D341Med (cell line): ENCODE measurements around the gene WDR1.
"Not testable (repeated sequence)": the region's sequence is repeated elsewhere in the genome, so short reads cannot be mapped to it uniquely, and the experiment has no call there.

Source experiments
- DNase-seq: peaks from one replicate; pipeline ENCODE4 v3.0.0; 2012; ENCODE audit warnings: low spot score

The WDR1 gene

DNA sequence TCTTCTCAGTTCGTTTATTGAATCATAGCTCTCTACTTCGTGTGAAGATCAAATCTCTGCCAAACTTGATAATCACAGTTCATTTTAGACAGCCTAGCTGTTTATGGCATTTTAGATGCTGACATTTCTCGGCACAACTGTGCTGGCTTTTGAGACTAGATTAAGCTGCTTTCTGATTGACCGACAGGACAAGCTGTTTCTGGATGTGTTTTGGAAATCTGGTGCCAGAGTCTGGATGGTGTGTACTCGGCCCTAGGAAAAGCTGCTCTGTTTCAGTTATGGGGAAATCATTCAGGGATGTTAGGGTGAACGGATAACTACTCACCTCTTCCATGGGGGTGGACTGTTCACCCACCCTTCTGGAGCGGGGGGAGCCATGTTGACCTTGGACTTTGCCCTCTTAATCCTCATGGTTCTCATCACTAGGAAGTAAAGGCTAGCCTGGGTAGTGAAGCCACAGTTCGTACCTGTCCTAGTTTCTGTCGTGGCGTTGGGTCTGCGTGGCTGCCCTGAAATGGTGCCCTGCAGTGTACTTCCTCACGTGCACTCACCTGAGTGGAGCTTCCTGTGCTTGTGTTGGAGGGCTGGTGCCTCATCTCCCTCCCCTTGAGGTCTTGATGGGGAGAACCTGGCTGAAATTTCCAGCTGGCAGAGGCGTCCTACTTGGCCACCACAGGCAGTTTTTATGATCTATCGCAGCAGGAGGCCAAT is 13.7 kb upstream of the WDR1 start:
- no peak for DNase-seq

DNA sequence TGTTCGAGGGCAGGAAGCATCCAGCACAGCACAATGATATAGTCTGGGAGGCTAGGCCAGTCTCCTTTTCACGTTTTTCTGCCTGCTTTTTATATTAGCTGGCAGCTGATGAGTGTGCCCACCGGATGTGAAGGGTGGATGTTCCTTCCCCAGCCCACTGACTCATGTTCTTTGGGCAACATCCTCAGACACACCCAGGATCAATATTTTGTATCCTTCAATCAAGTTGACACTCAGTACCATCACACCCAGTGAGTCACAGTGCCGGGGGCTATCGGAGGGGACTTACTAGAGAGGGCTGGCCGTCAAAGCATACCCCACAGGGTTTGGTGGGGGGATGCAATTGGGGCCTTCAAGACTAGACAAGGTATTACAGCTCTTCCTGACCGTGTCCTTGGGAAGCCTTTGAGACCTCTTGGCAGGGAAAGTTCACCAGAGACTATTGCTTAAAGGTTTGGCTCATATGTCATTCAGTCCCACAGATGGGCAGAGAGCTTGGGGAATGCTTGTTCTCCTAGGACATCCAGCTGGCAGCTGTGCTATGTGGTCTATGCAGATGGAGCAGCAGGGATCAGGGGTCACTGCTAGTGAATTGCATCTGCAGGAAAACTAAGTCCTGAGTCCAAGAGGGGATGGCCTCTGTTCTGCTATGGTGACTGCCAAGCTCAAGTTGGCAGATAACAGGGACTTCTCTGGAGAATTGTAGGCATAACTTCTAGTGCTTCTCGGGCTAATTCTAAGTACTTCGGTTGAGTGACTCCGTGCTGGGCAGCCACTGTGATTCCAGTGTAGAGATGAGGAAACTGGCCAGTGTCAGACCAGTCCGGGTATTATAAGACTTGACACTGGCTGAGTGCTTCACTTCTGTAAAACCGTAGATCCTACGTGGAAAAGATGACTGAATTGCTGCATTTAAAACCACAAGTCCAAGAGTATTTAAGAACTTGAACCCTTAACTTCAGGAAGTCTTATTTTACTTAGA is 12.9 kb upstream of the WDR1 start:
- DNase-seq, result no peak

DNA sequence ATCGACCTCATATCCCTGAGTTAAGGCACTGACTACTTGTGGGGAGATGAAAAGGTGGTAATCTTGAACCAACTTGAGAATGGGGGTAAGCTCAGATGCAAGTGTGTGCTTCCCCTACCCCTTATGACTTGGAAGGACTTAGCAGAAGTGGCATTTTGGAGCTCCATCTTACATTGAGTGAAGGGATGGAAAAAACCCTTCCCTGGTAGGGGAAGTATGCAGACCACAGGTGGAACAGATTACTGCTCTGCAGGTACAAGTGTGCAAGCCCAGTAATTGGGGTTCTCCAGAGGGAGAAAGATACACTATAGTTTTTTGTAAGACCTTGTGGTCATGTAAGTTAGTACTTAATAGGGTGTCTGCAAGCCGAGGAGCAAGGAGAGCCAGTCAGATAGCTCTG is 12.2 kb upstream of the WDR1 start:
- DNase-seq, result no peak

DNA sequence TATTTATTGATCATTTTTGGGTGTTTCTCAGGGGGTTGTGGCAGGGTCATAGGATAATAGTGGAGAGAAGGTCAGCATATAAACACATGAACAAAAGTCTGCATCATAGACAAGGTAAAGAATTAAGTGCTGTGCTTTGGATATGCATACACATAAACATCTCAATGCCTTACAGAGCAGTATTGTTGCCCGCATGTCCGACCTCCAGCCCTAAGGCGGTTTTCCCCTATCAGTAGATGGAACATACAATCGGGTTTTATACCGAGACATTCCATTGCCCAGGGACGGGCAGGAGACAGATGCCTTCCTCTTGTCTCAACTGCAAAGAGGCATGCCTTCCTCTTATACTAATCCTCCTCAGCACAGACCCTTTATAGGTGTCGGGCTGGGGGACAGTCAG is 10.9 kb upstream of the WDR1 start:
- not testable (repeated sequence) for DNase-seq

DNA sequence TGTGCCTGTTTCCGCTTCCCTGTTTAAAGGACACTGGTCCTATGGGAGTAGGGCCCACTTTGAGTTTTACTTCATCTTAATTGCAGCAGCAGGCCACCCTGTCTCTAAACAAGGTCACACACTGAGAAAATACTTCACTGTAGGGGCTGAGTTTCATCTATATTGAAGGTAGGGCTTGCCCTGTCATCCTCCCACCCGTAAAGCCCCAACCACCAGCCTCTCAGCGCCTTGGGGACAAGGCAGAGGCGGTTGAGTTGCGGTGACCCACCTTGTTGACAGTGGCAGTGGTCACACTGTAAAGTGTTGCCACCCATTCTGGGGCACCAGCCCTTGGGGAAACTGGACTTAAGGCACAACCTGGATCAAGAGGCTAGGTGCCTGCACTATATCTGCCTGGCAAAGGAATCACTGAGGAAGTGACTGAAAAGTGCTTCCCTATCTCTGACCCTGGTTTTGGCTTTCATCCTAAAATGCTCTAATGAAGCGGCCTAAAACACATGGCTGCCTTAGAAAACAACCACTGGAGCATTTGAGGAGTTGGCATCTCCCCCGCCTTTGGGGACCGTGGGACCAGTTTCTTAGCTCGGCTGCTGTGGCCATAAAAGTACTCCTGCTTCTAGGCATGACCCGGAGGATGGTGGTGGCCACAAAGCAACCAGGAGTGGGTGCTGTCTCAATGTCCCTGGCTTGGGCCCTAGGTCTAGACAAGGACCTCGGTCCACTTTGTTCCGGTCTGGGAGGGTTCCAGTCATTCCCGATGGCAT is 7.8 kb upstream of the WDR1 start:
- DNase-seq, result no peak

DNA sequence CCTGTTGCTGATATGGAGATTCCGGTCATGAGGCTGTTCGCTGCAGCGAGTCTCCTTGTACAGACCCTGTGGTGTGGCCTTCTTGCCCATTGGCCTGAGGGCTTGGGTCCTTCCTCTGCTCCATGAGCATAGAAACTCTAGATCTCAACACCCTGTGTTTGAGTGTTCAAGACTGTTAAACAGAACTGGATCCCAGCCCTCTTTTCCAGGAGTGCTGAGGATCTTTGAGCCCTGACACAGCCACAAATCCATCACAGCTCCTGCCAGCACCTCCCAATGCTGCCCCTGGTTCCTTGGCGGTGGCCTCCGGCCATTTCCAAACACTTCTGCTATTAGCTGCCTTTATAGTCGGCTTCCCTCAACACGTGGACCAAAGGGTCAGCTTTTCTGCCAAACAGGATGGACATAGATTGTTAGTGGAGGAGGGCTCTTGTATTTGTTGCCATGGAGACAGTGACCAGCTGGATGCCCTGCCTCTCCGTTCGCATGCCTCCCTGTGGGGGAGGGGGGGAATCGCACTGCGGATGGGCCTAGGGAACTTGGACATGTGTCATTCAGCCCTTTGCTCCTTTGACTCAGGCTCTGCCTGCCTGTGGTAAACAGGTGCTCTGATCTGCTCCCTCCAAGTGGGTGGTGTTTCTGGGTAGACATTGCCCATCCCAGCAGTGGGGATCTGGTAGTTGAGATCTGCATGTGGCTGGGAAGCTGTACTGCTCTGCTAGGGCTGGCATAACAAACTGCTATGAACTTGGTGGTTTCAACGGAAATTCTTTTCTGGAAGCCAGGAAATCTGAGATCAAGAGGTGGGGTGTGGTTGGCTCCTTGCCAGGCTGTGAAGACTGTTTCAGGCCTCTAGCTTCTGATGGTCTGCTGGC is 6.9 kb upstream of the WDR1 start:
- no peak for DNase-seq

DNA sequence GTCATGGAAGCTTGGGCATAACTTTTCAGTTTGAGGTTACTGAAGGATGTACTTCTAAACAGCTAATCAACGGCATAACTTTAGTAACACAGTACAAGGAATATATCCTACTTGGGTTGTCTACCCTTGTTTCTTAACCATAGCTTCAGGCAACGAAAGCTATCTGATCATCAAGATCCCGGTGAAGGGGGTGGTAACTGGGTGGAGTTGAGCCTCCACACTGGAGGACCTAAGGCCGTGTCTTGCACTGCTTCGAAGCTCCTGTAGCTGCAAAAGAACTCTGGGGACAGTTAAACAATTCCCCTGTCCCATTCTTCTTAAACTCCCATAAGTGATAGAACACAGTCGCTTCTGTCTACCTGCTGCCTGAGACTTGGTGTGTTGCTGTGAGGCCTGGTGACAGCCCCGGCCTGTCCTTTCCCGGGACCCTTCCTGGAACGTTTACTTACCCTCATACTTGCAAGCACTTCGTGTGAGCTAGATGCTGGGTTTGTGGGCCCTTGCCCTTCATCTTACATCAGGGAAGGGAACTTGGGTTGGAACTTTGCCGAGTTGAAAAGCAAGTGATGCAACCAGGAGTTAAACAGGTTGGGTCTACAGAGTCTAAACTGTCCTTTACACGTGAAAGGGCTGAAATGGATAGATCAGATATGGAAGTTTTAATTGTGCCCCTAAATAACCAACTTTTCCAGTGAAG is 5.8 kb upstream of the WDR1 start:
- DNase-seq, result no peak

DNA sequence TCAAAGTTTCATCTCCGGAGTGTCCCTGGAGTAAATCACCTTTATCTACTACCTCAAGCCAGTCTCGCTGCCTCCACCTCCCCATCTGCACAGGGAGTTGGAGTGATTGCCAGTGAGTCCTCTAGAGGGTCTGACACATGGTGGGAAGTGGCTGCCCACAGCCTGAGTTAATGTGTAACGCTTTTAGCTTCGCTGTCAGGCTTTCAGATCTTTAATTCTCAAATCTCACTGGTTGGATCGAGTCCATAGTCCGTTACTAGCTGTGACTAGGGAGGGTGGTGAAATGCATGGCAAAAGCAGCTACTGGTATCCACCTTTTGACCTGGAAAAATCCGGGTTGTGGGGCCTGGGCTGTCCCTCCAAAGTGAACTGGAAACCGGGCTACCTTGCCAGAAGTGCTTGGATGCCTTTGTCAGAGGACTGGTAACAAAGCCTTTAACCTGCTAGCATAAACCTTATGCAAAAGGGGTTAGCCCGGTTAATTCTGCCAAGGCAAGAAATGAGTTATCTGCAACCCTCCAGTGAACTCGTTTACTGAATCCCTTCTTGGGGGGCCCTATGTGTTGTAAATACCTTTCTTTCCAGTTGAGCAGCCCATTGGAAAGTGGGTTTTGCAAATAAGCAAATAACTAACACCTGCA is 5.1 kb upstream of the WDR1 start:
- DNase-seq, result no peak

DNA sequence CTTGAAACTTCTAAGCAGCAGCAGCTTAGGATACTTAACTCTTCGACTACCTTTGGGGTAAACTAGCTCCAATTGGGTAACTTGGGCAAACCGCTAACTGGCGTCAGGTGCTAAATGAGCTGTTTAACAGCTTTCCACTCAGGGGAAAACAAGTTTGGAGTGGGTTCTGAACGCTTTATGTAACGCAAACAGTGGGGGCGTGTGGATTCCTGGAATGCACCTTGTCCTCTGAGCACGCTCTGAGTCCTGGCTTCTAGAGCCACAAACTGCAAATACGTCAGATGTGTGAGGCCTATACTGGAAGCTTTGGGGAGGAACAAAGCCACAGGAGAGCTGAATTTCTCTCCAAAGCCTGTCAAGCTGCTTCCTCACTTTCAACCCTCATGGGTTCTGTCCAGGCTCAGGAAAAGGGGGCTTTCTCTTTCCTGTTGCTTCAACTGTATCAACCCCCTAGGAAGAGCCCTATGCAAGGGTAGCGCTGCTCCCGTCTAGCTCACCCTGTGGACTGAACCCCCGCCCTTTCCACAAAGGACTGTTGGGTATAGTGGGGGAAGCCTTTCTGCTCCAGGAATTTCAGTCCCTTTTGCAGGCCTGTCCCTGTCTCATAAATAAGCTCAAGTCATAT is 4.5 kb upstream of the WDR1 start:
- no peak for DNase-seq

DNA sequence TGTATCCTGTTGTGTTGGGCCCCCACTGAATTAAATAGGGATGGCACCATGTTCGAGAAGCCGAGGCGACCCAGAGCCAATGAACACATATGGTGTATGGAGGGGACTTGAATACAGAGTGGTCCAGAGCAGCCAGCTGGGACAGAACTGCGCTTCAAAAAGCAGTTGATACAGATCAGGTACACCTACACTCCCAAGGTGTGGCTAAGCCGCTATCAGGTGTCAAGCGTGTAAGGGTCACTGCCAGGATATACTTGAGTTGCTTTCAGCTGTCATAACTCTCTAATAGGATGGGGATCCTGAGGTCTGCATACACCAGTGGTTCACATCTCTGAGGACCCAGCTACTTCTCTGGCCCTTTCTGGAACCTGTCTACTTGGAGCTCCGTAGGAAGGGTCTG is 3.2 kb upstream of the WDR1 start:
- DNase-seq, result no peak

DNA sequence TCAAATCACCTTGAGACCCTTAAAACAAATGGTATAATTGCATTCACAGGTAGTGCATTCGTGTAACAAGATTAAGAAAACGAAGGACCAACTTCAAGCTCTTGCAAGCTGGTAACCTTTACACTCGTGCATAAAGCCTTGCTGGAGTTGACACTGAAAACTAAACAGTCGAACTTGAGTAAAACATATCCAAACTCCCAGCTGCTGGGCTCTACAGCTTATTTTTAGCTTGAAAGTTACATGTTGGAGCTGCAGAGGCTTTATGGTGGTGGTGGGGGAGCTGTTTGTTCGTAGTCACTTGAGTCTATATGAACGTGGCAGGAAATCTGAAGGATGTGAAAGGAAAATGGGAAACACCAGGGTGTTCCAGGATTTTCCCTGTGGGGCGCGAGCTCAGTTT is 2.7 kb upstream of the WDR1 start:
- DNase-seq, result no peak

DNA sequence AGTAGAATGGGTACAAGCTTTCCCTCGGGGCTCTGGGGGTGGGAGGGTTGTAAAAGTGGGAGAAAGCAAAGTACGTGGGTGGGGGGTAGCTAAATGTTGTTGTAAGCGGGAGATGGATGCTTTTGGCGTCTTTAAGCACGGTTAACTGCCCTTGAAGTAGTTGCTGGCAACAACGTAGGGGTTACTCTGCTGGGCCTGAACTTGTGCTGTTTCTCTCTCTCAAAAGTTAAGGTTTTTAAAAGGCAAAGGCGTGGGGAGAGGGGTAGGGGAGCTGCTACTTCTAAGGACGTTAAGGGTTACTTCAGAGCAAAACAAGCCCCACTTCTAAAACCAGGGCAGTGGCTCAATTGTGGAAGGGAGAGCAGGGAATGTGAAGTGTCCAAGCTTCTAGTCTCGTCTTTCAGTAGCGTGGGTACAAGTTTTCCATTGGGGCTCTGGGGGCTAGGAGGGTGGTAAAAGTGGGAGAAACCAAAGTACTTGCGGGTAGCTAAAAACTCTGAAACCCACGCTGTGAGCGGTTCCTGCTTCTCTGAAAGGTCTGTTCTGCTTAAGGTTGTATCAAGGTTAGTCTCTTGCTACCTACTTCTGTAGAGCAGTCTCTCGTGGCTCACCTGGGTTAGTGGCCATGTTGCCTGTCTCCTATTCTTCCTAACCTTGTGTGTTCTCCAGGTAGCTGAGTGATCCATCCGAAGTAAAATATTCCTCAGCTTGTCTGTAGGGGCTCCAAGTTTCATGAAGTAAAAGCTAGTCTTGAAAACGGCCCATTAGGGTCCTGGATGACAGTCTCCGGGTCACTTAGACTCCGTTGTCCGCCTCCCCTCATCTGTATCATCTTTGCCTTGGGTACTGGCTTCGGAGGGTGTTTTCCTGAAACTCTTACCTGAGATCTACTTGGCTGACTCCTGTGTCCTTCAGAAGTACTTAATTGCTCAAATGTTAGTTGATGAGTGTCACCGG is 1.7 kb upstream of the WDR1 start:
- no peak for DNase-seq

DNA sequence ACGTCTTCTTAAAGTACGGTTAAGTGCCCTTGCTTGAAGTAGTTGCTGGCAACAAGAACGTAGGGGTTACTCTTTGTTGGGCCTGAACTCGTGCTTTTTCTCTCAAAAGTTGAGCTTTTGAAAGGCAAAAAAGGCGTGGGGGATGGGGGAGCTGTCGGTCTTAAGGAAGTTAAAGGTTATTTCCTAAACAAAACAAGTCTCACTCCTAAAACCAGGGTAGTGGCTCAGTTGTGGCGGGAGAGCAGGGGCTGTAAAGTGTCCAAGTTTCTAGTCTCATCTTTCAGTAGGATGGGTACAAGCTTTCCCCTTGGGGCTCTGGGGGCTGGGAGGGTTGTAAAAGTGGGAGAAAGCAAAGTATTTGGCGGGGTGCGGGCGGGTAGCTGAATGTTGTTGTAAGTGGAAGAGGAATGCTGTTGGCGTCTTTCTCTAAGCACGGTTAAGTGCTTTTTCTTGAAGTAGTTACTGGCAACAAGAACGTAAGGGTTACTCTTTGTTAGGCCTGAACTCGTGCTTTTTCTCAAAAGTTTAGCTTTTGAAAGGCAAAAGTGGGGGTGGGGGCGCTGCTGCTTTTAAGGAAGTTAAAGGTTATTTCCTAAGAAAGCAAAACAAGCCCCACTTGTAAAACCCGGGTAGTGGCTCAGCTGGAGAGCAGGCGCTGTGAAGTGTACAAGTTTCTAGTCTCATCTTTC is 904 bp upstream of the WDR1 start:
- DNase-seq, result no peak

DNA sequence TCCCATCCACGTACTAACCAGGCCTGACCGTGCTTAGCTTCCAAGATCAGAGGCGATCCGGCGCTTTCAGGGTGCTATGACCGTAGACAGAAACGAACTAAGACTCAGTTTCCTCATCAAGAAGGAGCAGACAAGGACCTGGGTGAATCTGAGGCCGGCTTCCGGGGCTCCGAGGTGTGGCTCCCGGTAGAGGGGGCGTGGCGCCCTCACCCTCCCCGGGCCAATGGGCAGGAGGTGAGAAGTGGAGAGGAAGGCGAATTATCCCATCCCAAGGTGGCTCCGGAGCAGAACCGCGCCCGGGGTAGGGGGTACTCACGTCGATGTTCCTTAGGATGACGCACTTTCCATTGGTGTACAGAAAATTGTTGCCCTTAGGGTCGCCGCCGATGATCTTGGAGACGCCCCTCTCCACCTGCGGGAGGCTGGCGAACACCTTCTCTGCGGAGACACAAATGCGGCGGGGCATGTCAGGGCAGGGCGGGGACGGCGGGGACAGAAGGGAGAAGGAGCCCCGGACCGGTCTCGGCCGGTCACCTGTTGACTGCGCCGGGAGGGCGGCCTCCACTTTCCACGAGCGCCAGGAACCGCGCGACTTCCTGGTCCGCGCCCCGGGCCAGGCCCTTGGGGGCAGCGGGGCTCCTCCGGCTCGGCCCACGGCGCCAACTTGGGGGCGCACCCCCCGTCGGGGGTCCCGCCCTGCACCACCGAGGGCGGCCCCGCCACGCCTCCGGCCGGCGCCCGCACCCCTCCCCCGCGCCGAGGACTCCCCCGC is 616 bp downstream of the WDR1 start:
- peak; percentile 68 for DNase-seq

DNA sequence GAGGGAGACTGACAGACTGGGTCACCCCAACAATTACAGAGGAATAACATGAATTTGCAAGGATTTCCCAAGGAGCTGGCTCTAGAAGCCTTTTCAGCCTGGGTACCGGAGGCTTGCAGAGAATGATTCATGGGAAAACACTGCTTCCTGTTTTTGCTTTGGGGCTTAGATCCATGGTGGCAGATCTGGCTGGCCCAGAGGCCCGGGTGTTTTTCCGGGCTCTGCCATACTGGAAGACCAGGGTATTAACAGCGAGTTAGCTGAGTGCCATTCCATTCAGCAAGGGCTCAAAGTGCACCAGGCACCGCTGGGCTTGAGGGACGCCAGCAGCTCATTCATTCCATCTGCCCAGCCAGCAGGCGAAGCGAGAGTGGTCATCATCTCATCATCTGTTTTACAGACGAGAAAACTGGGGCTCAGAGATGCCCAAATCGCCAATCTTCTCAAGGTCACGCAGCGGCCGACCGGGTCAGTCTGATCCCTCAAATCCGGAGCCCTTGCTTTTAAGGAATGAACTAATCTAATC is 1.3 kb downstream of the WDR1 start:
- no peak for DNase-seq

DNA sequence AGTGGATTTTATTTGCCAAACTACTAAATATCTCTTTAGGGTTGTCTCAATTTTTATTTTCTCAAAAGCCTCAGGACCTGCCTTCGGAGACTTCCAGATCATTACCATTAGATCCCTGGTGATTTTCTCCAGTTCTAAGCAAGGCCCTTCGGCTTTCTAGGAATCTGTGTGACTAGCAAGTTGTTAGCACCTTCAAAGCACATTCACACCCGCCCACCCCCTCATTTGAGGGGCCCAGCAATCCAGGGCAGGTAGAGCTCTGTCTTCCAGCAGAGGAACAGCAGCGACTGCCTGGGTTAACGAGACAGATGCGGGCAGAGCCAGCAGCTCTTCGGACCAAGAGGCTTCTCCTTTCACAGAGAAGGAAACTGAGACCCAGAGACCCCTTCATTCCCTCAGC is 2.0 kb downstream of the WDR1 start:
- DNase-seq, result no peak

DNA sequence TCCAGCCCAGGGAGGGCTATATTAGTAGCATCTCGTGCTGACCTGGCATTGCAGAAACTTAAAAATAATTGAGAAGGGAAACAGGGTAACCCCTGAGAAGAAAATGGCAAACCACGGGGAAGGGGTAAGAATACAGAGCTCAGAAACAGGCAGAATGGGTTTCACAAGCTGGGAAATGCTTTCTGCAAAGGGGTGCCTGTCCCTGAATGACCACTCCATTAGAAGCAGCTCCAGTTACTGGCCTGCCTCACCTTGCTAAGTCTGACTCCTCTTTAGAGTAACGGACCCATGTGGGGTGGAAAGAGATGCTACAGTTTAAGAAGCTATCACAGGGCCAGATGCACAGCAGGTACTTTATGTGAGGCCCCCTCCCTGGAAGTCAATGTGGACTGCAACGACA is 2.5 kb downstream of the WDR1 start:
- DNase-seq, result no peak
